GM19238 (cell line): ENCODE measurements around the gene C2CD3.

Experiments used
- DNase-seq: peaks from one replicate; pipeline ENCODE4 v3.0.0; 2011; ENCODE audit warnings: low spot score; ENCODE audit not compliant: insufficient read length

C2CD3 gene

DNA sequence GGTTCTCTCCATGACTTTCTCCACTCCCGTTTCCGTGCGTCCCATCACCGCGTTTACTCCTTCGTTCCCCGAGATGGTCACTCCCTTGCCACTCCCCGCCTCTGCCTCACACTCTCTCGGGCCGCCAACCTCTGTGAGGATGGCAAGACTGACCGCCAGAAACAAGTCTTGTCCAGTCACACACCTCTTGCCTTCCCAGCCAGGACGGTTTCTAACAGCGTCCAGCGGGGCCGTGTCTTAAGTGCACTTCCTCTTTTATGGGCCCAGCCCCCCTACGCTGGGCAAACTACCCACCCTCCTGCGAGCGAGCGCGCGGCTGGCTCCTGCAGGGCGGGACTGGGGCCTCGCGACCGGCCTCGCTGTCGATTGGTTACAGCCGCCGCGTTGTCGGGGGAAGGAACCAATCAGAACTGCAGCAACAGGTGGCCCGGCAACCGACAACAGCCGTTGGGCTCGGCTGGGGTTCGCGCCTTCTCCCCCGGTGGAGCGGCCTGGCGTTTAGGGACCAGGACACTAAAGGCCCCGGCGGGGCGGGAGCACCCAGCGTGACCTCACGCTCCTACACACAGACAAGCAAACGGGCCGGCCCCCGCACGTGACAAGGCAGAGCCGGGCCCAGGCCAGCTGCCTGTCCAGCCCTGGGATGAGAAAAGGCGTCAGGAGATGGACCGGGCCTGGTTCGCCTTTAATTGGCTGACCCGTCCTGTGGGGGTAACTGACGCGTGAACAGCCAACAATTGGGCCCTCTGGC is 187.6 kb downstream of the C2CD3 start:
- peak; percentile 94 for DNase-seq

DNA sequence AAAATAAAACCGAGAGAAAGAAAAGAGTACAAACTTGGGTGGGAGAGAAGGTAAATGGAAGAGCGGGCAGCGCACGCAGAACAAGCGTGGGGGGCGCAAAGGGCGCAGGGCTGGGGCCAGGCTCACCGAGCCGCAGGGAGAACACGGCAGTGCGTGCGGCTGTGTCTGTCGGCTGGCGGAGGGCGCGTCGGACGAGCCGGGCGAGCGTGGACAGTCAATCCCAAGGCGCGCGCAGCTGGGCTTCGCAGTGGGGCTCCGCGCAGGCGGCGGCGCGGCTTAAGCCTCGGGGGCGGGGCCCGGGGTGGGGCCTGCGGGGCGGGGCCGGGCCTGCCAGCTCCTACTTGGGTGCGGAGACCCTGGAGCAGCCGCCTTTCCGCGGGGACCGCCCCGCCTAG is 188.2 kb downstream of the C2CD3 start, which contains the start of gene UCP2:
TSS of gene UCP2 (minus strand) at position 249 of the 395 bp plus-strand sequence. CDS start 4,465 bp downstream, outside the sequence.
- peak; percentile 64 for DNase-seq

DNA sequence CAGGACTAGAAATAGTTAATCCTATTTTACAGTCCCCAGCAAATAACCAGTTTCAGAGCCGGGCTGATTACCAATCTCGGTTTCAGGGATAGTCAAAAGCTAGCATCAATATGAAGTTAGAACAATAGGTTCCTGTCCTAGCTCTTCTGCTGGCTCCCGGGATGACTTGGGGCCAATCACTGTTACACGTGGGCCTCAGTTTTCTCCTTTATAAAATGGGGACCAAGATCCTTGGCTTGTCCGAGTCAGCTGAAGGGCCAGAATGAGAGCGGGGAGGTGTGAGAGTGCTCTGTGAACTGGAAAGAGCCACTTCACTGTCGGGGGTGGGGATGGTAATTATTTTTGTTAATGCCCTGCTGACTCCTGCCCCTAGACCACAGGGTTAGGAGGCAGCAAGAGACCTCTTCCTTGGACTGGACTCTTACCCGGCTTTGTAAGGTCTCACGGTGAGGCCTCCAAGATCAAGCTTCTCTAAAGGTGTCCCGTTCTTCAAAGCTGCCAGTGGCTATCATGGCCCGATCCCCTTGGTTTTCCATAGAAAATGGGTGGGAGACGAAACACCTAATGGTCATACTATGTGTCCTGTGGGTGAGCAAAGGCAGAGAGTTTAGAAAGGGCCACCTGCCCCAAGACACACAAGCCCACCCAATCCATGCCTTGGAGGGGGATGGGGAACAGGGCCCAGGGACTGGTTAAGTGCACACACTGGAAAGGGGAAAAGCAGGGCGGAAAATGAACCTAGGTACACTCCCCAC is 189.6 kb downstream of the C2CD3 start:
- DNase-seq = no peak

DNA sequence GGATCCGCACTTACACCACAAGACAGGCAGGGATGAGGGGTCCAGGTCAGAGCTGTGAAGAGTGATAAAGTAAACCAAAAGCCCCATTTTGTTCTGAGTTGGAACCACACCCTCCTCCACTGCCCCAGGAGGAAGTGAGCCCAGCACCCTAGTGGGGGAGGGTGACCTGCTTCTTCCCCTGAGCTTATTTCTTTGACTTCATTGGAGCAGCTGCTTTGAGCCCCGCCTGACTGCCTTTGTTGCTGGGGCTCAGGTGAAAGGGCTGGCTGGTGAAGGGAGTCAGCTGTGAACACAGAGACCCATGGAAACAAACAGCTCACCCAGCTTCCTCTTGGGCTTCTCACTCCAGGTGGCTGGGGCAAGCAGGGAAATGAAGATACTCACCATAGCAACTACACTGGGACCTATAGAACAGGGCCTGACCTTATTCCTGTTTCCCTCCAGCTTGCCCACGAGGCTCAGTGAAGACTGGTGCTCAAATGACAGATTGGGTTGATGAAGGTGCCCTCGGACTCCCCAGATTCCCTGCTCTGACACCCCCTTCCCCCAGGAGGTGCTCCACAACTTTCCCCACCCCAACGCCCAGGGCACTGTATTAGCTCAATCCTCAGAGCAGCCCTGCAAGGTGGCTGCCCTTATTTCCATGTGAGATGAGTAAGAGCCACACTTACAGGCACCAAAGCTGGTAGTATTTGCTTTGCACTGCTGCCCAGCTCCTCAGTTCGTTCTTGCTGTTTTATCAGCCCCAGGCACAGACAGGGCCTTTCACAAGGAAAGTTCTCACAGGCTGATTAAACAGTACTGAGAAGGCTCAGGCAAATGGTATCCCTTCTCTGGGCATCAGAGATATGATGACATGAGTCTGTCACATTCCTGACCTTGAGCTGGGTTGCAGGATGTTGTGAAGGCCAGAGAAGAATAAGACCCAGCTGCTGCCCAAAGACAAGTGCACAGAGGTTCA is 190.5 kb downstream of the C2CD3 start:
- DNase-seq = peak; percentile 90

DNA sequence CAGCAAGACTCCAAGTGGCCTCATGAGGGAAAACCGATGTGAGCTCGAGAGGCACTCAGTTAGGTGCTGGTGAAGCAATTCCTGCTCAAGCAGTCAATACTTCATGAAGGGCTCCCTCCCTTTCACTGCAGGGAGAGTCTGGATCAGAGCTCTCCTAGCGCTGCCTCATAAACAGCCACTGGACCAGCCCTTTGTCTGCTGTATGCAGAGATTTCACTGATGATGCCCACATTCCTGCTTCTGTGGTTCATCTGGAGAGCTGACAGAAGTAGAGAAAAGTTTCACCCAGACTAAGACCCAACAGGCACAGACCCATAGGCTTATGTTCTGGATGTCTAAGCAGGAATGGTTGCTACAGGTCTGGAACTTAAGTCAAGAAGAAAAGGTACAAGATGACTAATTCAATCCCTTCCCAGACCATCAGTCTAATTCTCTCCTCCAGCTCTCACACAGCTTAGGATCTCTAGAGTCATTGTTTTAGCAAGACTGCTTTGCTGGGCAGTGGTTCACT is 192.2 kb downstream of the C2CD3 start:
- no peak for DNase-seq

DNA sequence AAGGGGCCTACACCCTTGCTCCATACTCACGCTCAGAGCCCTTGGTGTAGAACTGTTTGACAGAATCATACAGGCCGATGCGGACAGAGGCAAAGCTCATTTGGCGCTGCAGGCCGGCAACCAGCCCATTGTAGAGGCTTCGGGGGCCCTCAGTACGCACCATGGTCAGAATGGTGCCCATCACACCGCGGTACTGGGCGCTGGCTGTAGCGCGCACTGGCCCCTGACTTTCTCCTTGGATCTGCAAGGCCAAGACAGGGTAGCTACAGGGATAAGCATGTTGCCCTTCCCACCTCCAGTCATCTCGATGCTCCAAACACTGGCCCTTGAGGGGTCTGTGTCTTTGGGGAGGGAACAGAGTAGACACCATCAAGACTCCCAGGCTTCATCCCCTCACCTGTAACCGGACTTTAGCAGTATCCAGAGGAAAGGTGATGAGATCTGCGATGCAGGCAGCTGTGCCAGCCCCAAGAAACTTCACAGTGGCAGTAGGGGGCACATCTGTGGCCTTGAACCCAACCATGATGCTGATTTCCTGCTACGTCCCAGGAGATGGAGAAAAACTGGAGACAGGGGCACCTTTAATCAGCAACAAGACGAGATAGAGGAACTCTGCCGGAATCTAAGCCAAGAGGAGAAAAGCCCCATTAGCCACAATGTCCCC is 192.8 kb downstream of the C2CD3 start:
- no peak for DNase-seq

DNA sequence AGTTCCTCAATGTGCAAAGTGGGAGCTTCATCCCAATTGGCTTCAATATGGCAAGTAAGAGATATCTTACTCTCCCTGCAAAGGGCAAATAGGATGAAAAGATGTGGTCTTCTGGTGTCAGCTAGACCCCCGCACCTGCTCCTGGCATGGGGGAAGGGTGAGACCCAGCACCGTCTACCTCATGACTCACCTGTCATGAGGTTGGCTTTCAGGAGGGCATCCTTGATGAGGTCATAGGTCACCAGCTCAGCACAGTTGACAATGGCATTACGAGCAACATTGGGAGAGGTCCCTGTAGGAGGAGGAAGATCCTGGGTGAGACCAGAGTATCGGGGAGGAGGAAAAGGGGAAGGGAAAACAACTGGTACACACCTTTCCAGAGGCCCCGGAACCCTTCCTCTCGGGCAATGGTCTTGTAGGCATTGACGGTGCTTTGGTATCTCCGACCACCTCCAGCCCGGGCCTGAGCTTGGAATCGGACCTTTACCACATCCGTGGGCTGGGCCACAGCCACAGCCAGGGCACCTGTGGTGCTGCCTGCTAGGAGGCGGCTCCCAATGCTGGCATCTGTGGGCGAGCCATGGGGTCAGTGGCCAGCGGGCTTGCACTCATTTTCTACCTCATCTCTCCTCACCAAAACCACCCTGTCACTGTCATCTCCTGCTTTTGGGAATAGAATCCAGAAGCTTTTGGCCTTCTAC is 194.2 kb downstream of the C2CD3 start:
- DNase-seq = no peak

DNA sequence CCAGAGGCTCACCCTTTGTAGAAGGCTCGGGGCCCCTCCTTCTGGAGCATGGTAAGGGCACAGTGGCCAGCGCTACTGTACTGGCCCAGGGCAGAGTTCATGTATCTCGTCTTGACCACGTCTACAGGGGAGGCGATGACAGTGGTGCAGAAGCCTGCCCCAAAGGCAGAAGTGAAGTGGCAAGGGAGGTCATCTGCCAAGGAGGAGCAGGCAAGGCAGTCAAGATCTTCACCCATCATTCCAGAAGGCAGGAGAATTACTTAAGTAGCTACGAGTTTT is 195.4 kb downstream of the C2CD3 start:
- DNase-seq = no peak

DNA sequence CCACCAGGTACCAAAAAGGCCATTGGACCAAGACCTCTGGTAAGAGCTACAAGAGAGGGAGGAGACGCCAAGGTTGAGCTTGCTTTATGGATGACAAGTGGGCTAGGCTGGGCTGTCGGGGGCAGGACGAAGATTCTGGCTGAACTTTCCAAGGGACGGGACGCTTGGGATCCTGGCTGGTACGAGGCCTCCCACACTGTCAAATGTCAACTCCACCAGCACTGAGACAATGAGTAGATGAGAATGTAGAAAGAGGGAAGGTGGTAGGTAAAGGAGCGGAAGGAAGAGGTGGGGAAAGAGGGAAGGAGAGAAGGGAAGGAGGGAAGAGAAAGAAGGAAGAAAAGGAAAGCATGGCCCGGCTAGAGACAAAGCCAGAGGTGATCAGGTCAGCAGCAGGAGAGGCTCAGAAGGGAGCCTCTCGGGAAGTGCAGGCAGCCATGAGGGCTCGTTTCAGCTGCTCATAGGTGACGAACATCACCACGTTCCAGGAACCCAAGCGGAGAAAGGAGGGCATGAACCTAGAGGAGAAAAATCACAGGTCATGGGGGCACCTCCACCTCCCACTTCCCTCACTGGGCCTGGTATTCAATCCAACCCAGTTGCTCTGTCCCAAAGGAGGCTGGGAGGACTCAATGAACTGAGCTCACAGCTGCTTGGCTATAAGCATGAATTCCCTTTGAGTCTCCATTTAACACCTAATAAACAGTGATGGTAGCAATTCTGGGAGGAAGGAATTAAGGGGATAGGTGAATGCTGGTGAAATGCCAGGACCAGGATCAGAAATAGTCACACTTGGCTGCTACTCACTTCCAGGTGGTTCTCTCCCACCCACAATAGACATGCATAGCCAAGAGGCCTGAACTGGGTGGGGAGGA is 196.0 kb downstream of the C2CD3 start:
- no peak for DNase-seq

DNA sequence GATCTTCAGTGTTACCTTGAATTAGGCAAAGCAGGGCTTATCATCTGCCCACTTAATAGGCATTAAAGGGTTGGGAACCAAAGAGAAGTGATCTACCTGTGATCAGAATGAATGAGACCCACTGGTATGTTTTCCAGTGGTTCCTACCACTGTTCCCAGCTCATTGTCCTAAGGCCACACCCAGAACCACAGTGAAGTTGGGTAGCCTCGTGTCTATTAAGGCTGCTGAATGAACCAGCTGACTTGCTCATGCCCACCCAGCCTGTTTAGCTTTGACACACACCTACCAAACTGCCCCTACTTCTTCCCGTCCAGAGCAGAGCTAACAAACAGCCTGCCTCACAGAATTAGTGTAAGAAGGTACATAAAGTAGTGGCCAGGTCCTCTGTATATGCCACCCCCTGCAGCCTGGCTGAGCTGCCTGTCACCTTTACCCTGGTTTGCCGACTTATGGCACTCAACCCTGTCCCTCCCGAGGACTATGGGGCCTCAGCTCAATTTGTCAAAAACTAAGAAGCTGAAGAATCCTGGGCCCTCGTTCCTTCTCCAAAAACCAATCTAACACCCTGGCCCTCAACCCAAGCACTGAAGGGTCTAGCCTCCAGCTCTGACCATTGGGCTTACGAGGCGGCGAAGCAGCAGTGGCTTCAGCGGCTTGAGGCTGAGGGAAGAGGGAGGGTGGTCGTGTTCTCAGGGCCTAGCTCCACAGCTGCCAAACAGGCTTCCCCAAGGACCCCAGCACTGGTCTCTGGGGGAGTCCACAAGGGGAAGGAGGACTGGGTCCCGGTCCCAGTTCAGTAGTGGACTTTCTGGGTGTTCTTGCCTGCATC is 198.0 kb downstream of the C2CD3 start:
- no peak for DNase-seq

DNA sequence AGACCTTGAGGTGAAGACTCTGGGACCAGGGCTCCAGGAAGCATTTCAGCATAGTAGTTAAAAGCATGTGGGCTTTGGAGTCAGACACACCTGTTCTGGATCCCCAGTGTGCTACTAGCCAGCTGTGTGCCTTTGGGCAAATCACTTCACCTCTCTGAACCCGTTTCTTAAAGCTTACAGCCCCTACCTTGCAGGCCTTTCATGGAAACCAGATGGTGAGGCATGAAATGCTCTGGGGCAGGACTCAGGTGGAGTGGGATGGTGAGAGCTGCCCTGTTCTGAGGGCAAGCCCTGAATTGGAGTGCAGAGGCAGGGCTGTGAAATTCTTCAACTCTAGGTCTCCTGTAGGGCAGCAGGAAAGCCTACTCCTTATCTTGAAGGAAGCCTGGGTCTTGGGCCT is 198.6 kb downstream of the C2CD3 start:
- no peak for DNase-seq

DNA sequence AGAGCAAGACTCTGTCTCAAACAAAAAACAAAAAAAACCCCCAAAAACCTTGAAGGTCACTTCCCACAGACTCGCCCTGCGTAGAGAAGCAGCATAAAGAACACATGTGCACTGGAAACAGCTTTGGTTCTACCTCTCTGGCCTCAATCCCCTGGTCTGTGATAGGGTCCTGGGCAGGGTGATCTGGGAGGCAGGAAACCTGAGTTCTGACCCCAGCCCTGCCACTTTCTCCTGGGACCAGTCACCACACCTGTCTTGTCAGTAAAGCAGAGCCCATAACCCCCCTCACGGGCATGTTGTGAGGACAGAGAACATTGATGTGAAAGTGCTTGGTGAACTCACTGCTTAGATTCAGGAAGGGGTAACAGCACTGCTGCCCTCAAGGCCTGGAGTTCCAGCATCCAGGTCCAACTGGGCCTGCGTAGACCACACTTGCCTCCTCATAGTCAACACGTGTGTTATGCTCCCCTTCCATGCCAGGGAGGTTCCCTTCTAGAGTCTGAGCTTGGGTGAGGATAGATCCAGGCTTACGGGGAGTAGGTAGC is 199.6 kb downstream of the C2CD3 start:
- no peak for DNase-seq

DNA sequence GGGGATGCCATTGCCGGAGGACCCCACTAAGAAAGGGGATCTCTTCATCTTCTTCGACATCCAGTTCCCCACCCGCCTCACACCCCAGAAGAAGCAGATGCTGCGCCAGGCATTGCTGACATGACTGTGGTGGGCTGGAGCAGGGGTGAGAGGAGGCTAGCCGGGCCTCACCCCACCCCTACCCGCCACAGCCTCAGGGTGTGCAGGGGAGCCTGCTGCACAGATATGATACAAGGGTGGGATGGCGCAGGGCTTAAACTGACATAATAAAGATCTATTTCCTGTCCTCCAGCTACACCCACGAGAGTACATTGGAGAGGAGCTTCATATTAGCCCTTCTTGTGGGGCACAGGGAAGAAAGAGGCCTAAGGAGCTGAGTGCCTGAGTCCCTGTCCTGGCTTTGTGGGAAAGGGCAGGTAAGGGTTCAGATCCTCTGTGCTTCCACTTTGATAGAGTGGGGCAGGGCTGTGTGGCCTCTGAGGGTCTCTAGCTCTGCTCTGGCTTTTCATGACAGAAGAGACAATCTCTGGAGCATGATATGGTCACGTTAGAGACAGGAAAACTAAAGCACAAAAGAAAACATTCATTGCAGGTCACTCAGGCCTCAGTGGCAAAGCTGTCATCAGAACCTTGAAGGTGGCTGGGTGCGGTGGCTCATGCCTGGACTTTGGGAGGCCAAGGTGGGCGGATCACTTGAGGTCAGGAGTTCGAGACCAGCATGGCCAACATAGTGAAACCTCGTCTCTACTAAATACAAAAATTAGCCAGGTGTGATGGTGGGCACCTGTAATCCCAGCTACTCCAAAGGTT is 200.6 kb downstream of the C2CD3 start:
- DNase-seq = no peak

DNA sequence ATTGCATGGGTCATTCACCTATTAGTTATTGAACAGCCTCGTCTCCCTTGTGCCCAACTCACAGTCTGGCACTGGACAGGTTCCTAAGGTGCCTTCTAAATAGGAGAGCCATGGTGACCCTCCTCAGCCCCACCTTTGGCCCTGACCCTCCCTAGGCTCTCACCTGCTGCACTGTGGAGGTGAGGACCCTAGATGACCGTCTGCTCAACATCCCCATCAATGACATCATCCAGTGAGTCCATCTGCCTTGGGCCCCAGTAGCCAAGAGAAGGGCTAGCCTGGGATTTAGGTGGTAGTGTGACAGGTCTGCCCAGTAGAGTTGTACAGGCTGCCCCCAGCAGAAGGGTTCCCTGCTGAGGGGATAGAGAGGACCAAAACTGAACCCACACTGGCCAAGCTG is 201.7 kb downstream of the C2CD3 start:
- no peak for DNase-seq

DNA sequence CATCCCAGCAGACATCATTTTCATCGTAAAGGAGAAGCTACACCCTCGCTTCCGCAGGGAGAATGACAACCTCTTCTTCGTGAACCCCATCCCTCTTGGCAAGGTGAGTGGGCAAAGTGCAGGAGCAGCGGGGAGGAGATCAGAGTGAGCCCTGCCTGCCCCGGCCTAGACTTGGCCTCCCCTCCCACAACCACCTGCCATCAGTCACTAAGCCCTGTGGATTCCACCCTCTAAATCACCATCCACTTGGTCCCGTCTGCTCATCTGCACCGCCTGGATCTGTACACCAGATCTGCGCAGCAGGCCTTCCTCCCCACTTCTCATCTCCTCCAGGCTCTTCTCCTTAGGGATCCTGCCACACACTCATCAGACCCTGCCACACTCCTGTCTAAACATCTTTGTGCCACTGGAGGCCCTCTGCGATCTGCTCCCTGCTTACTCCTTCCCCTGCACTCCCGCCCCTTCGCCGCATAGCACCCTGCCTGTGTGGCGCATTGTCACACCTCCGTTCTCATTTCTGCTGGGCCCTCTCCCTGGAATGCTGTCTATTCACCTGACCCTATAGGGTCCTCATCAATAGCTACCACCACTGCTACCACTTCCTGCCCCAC is 202.3 kb downstream of the C2CD3 start:
- no peak for DNase-seq

DNA sequence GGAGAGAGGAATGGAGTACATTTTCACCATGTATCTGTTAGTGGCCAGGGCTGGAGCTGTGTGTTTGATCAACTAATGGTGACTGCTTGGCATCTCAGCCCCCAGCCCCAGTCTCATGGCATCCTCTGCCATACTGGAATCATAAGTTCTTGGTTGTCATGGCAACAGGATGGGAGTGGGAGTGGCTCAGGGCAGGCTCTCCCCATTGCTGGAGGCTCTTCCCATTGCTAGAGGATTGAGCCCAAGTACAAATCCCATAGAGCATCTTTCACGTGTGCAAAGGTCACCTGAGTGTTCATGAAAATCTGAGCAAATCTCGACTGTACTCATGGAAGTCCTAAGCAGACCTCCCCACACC is 205.1 kb downstream of the C2CD3 start:
- no peak for DNase-seq

DNA sequence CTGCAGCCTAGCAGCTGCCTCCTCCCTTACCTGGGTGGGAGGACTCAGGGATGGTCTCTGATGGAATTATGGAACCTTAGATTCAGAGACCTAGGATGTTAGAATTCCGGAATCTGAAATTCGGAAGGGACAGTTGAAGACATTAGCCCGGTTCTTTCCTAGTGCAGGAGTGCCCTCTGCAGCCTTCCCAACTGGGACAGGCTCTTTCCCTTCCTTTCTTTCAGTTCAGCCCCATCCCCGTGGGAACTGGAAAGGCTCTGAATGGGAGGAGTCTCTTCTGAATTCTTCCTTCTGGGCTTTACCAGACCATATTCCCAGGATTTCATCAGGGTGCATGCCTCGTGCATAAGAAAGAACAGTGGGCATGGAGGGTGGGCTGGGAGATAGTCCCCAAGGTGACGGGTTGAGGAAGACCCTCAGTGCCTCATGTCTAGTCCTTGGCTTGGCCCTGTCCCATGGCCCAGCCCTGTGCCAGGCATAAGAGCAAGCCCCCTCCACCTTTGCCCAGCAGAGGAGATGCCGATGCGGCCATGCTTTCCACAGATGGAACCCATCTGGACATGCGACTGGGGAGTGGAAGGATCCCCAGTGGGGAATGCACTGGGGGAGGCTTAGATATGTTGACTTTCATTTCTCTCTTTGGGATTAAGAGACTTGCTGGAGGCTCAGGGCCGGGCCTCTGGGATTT is 205.6 kb downstream of the C2CD3 start:
- DNase-seq = no peak
